Effector memory CD8-positive, alpha-beta T cell (primary cell): ENCODE results near the gene LRBA.
A peak's percentile ranks its signal among the peaks of the same experiment; 100 is the strongest.
"Not testable (repeated sequence)": the region's sequence is repeated elsewhere in the genome, so short reads cannot be mapped to it uniquely, and the experiment has no call there.

Source experiments
- ATAC-seq: fragments of 150-1000 bp; cut with Tn5 transposase; replicated peaks from 2 replicates; pipeline ENCODE4 v1.10.0; 2021; ENCODE audit warnings: mild to moderate bottlenecking, moderate library complexity
- DNase-seq, 3 experiments: peaks; one replicate each; pipeline ENCODE4 v3.0.0; 2021
- H3K27ac Mint-ChIP-seq, 2 donors: one replicate each; pipeline ENCODE4 v1.8.0; 2022; ENCODE audit warnings: mild to moderate bottlenecking in 2 of 2, mixed read lengths in 2 of 2, moderate library complexity in 2 of 2
- H3K27me3 Mint-ChIP-seq, 2 donors: one replicate each; pipeline ENCODE4 v1.8.0; 2022; ENCODE audit warnings: mixed read lengths in 2 of 2
- H3K36me3 Mint-ChIP-seq: one replicate; pipeline ENCODE4 v1.8.0; 2022; ENCODE audit warnings: mild to moderate bottlenecking, moderate library complexity, mixed read lengths; ENCODE audit not compliant: insufficient read depth
- H3K4me1 Mint-ChIP-seq, 2 donors: one replicate each; pipeline ENCODE4 v1.8.0; 2022; ENCODE audit warnings: low read depth in 2 of 2, mixed read lengths in 2 of 2
- H3K4me3 Mint-ChIP-seq, 2 donors: one replicate each; pipeline ENCODE4 v1.8.0; 2022; ENCODE audit warnings: mild to moderate bottlenecking in 2 of 2, mixed read lengths in 2 of 2, moderate library complexity in 2 of 2
- H3K9me3 Mint-ChIP-seq, 2 donors: one replicate each; pipeline ENCODE4 v1.8.0; 2022; ENCODE audit warnings: mixed read lengths in 2 of 2

The LRBA gene

DNA sequence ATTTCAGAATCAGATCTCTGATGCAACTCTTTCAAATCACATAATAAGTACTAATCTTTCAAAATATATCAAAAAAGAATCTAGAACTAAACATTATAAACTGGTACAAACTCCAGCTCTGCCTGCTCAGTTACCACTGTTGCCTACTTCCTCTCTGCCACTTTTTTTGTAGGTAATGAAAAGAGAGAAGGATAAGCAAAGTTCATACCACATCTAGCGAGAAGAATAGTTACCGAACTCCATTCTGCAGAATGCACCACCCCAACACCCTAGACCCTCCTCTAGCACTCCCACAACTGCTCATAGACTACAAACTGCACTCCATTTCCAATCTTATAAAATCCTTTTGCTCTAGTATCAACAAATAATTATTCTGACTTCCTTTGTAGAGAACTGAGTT is 19.7 kb upstream of the LRBA start:
- H3K9me3 Mint-ChIP-seq: no peaks in the 10 kb centered on the region
- H3K4me1 Mint-ChIP-seq: peaks cover 6 to 15% of the 10 kb centered on the region in 2 donors
- H3K36me3 Mint-ChIP-seq: no peaks in the 10 kb centered on the region
- no peak overlapping the region for H3K4me3 Mint-ChIP-seq
- ATAC-seq (no peak), DNase-seq (no peak)
- H3K27me3 Mint-ChIP-seq: peaks cover 20 to 21% of the 10 kb centered on the region in 2 donors
- no peak overlapping the region for H3K27ac Mint-ChIP-seq

DNA sequence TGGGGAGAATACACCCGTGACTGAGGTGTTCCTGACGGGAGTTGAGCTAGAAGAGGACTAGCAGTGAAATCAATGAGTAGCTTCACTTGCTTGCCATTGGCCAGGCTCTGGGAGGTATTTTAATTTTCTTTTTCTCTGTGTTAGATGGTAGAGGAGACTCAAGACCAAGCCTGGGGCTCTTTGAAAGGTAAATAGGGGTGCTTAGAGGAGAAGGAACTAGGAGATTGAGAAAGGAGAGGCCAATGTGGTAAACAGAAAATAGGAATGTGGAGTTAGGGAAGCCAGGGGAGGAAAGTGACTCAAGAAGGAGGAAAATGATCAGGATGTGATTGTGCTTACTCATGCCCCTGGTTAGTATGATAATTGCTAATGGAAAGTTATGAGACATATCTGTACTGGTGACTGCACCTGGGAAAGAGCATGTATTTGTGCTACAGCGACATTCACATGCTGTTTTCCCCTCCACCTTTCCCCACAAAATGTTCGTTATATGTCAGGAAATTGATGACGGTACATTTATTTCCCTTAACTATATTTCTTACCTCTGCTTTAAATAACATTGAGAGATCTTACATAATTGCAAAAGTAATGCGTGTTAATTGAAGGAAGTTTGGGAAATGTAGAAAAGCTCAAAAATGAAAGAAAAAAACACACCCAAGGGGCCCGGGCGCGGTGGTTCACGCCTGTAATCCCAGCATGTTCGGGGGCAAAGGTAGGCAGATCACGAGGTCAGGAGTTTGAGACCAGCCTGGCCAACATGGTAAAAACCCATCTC is 16.9 kb upstream of the LRBA start:
- DNase-seq (no peak), ATAC-seq (no peak)
- H3K27me3 Mint-ChIP-seq: peaks cover 28 to 33% of the 10 kb centered on the region in 2 donors
- H3K9me3 Mint-ChIP-seq: no peaks in the 10 kb centered on the region
- H3K27ac Mint-ChIP-seq: peak overlapping the region in 1 of 2 donors; percentile 3
- no peaks in the 10 kb centered on the region for H3K36me3 Mint-ChIP-seq
- H3K4me3 Mint-ChIP-seq: peak overlapping the region; percentile 15 to 57
- H3K4me1 Mint-ChIP-seq: peaks cover 6 to 13% of the 10 kb centered on the region in 2 donors

DNA sequence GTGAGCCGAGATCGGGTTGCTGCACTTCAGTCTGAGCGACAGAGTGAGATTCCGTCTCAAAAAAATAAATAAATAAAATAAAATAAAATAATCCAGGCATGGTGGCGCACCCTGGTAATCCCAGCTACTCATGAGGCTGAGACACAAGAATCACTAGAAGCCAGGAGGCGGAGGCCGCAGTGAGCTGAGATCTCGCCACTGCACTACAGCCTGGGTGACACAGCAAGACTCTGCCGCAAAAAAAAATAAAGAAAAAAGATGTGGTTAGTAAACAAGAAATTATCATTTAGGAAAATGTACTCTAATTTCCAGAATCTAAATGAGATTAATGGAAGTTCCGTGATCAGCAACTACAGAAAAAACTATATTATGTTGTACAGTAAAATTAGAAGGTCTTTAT is 14.5 kb upstream of the LRBA start:
- peaks cover 6 to 13% of the 10 kb centered on the region in 2 donors for H3K4me1 Mint-ChIP-seq
- H3K27ac Mint-ChIP-seq: no peak overlapping the region
- no peaks in the 10 kb centered on the region for H3K36me3 Mint-ChIP-seq
- ATAC-seq: peak; percentile 29
- DNase-seq: no peak
- peaks cover 28 to 34% of the 10 kb centered on the region in 2 donors for H3K27me3 Mint-ChIP-seq
- H3K4me3 Mint-ChIP-seq: no peak overlapping the region
- H3K9me3 Mint-ChIP-seq: no peaks in the 10 kb centered on the region

DNA sequence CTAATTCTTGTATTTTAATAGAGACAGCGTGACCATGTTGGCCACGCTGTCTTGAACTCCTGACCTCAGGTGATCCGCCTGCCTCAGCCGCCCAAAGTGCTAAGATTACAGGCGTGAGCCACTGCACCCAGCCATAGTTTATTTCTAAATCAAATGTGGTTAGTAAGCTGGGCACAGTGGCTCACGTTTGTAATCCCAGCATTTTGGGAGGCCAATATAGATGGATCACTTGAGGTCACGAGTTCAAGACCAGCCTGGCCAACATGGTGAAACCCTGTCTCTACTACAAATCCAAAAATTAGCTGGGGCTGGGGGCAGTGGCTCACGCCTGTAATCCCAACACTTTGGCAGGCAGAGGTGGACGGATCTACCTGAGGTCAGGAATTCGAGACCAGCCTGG is 13.9 kb upstream of the LRBA start:
- DNase-seq, H3K27ac Mint-ChIP-seq, H3K36me3 Mint-ChIP-seq, H3K4me3 Mint-ChIP-seq, H3K9me3 Mint-ChIP-seq, ATAC-seq: not testable (repeated sequence)
- H3K27me3 Mint-ChIP-seq: peaks cover 28 to 34% of the 10 kb centered on the region in 2 donors
- peaks cover 6 to 13% of the 10 kb centered on the region in 2 donors for H3K4me1 Mint-ChIP-seq

DNA sequence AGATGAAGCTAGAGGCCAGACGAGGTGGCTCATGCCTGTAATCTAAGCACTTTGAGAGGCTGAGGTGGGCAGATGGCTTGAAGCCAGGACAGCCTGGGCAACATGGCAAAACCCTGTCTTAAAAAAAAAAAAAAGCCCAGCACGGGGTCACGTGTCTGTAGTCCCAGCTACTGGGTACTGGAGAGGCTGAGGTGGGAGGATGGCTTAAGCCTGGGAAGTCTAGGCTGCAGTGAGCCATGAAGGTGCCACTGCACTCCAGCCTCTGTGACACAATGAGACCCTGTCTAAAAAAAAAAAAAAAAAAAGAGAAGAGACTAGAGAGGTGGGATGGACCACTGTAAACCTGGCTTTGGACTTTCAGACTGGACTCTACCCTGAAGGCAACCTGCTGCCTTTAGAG is 10.7 kb upstream of the LRBA start:
- H3K9me3 Mint-ChIP-seq: no peaks in the 10 kb centered on the region
- no peak overlapping the region for H3K27ac Mint-ChIP-seq
- peaks cover 2 to 5% of the 10 kb centered on the region in 2 donors for H3K4me1 Mint-ChIP-seq
- no peak overlapping the region for H3K4me3 Mint-ChIP-seq
- DNase-seq (no peak), ATAC-seq (no peak)
- peaks cover 23 to 33% of the 10 kb centered on the region in 2 donors for H3K27me3 Mint-ChIP-seq
- no peaks in the 10 kb centered on the region for H3K36me3 Mint-ChIP-seq

DNA sequence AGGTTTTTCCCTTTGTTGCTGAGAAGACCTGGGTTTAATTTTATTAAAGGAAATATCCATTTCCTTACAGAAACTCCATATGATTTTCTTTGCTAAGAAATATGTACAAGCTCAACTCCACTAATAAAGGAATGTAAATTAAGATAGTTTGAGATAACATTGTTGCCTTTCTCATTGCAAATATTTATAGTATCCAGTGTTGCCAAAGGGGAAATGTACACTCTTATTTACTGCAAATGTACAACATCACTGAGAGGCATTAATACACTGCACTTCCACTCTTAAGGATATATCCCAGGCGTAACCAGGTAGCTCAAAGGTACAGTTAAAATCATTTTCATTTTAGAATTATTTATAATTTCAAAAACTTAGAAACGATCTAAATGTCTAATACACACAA is 7.5 kb upstream of the LRBA start:
- Mint-ChIP-seq H3K4me1 (no peaks in the 10 kb centered on the region), H3K36me3 (no peaks in the 10 kb centered on the region), H3K27me3 (peaks cover 11 to 27% of the 10 kb centered on the region in 2 donors), H3K4me3 (no peak overlapping the region), H3K9me3 (no peaks in the 10 kb centered on the region), H3K27ac (no peak overlapping the region)
- ATAC-seq: no peak
- no peak for DNase-seq

DNA sequence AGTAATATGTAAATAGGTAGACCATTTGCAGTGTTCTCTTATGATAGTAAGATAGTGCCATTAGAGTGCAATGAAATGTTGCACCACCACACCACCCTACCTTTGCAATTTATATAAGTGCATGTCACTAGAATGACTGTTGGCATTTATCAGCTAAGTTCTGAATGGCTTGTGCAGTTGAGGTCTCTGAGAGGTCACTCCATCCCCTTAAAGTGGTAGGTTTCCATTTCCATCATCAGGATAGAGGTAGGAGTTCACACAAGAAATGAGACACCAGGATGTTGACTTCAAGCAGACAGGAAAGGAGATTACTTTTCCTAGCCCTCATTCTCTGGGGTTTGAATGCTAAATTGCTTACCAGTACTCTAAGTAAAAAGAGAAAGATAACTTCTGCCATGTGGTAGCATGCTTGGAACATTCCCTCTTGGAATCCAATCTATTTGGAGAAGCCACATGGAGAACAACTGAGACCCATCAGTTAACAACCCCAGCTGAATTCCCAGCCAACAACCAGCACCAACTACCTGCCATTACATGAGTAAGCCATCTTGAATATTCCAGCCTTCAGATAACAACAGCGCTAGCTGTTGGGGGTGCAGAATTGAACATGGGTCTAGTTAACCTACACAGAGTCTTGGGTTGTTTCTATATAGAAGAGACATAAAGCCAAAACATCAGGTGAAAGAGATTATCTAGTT is 6.7 kb upstream of the LRBA start:
- Mint-ChIP-seq H3K9me3 (no peaks in the 10 kb centered on the region), H3K27ac (no peak overlapping the region), H3K4me1 (no peaks in the 10 kb centered on the region), H3K4me3 (no peak overlapping the region), H3K36me3 (no peaks in the 10 kb centered on the region), H3K27me3 (peaks cover 6 to 20% of the 10 kb centered on the region in 2 donors)
- no peak for ATAC-seq
- DNase-seq: no peak

DNA sequence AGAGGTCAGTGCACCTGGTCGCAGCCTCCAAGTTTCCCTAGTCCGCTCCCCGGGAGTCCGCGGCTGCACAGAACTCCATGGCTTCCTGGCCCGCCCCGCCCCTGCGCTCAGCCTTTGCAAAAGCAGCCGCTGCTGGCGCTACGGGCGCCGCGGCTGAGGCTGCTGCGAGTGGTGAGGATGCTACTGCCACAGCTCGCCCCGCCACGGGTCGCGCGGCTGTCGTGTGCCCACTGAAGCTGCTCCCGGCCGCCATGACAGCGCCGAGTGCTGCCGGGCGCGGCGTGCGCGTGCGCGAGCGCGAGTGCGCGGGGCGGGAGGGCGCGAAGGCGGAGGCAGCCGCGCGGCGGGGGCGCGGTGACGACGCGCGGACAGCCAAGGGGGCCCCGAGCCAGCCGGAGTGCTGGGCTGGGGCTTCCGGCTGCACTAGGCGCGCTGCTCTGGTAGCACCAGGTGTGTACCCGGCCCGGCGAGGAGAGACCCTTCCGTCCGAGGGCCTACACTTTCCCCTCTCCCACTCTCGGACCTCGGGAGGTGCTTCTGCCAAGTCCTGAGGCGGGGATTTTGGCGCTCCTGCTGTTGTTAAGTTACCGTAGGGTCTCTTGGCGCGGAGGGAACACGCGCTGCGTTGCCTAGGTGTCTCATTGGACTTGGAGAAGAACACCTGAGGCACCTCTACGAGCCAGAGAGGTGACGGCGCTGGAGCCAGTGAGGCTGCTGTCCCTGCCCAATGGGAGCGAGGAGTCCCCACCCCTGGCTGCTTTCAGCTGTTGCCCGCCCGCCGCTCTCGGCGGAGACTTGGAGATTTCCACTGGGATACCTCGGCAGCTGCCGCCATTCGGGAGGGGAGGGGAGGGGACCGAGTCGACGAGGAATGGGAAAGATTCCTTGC is 619 bp upstream of the LRBA start:
- Mint-ChIP-seq H3K4me1 (peaks cover 21 to 32% of the 10 kb centered on the region in 2 donors), H3K9me3 (no peaks in the 10 kb centered on the region), H3K36me3 (peaks cover 5% of the 10 kb centered on the region), H3K4me3 (peak overlapping the region; percentile 98 to 100), H3K27ac (peak overlapping the region; percentile 95 to 96), H3K27me3 (peaks cover 0 to 10% of the 10 kb centered on the region in 2 donors)
- ATAC-seq (peak; percentile 75), DNase-seq (peak; percentile 75 to 84 (median 82))

DNA sequence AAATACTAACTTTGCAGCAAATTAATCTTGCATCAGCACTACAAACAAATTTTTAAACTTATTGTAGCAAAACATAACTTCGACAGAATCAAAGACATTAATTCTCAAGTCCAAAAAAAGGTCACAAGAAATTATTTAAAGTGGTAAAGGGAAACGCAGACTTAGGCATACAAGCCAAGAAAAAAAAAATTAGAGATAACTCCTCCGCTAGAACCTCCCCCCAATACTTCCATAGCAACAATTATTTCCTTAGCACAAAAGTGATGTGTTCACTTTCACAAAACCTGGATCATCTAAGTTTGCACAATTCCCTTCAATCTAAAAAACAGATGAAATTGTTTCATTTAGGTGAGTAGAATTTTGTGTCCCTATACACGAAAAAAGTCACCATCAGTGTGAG is 1.1 kb downstream of the LRBA start:
- peak overlapping the region; percentile 98 to 100 for H3K4me3 Mint-ChIP-seq
- H3K27me3 Mint-ChIP-seq: no peaks in the 10 kb centered on the region
- DNase-seq (no peak), ATAC-seq (no peak)
- H3K27ac Mint-ChIP-seq: peak overlapping the region; percentile 95 to 96
- no peaks in the 10 kb centered on the region for H3K9me3 Mint-ChIP-seq
- H3K36me3 Mint-ChIP-seq: peaks cover 8% of the 10 kb centered on the region
- peaks cover 21 to 32% of the 10 kb centered on the region in 2 donors for H3K4me1 Mint-ChIP-seq

DNA sequence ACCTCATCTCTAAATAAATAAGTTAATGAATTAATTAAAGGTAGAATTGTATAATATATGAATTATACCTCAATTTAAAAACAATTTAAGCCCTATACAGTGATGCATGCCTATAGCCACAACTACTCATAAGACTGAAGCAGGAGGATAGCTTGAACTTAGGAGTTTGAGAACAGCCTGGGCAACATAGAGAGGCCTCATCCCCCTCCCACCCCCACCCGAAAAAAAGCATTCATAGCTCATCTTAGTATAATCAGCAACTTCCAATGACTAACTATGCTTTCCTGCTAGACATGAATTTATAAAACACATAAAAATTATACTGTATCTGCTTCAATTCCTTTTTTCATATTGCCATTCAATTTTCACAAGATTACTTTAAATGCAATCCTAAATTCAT is 1.6 kb downstream of the LRBA start:
- DNase-seq: no peak
- Mint-ChIP-seq H3K9me3 (no peaks in the 10 kb centered on the region), H3K36me3 (peaks cover 8% of the 10 kb centered on the region), H3K4me1 (peaks cover 21 to 32% of the 10 kb centered on the region in 2 donors), H3K4me3 (peak overlapping the region; percentile 98 to 100), H3K27me3 (no peaks in the 10 kb centered on the region), H3K27ac (peak overlapping the region in 1 of 2 donors; percentile 95)
- no peak for ATAC-seq

DNA sequence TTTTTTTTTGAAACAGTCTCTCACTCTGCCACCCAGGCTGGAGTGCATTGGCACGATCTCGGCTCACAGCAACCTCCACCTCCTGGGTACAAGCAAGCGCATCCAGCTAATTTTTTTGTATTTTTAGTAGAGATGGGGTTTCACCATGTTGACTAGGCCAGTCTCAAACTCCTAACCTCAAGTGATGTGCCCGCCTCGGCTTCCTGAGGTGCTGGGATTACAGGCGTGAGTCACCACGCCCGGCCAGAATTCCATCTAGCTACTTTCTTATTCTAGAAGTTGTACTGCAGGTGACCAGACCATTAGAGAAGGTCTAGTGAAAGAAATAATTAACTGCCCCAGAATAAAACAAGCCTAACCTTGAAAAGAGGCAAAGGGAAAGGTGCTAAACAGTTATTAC is 2.3 kb downstream of the LRBA start:
- ATAC-seq: no peak

DNA sequence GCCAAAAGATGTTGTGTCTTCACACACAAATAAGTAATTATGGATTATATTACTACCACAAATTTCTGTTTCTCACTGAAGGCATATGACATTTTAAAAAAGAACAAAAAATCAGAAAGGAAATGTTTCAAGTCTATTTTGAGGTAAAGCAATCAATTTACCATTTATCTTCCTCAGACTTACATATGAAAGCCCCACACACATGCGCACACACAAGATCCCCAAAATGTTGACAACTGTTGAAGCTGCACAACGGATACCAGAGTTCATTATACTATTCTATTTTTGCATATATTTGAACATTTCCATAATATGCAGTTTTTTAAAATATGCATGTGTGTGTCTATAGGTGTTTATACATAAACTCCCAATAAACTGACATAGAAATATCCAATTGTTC is 2.7 kb downstream of the LRBA start:
- peak overlapping the region; percentile 35 to 93 for H3K27ac Mint-ChIP-seq
- ATAC-seq (no peak), DNase-seq (no peak)
- H3K4me1 Mint-ChIP-seq: peaks cover 21 to 39% of the 10 kb centered on the region in 2 donors
- no peaks in the 10 kb centered on the region for H3K27me3 Mint-ChIP-seq
- H3K4me3 Mint-ChIP-seq: peak overlapping the region; percentile 98 to 100
- H3K9me3 Mint-ChIP-seq: no peaks in the 10 kb centered on the region
- peaks cover 11% of the 10 kb centered on the region for H3K36me3 Mint-ChIP-seq

More for the DNA sequence above, 2.3 kb downstream of the LRBA start:
- H3K4me3 Mint-ChIP-seq: peak overlapping the region; percentile 98 to 100
- H3K27ac Mint-ChIP-seq: peak overlapping the region; percentile 35 to 93
- no peak for DNase-seq
- no peaks in the 10 kb centered on the region for H3K9me3 Mint-ChIP-seq
- no peaks in the 10 kb centered on the region for H3K27me3 Mint-ChIP-seq
- H3K36me3 Mint-ChIP-seq: peaks cover 8% of the 10 kb centered on the region
- H3K4me1 Mint-ChIP-seq: peaks cover 21 to 36% of the 10 kb centered on the region in 2 donors

DNA sequence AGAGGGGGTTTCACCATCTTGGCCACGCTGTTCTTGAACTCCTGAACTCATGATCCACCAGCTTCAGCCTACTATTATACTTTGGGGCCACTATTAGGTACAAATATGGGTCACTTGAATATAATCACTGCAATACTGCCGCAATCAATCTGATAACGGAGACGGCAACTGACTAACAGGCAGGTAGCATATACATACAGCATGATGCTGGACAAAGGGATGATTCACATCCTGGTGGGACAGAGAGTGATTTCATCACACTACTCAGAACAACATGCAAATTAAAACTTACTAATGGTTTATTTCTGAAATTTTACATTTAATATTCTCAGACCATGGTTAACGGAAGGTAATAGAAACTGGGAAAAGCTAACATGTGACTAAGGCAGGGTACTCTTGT is 10.9 kb downstream of the LRBA start:
- H3K9me3 Mint-ChIP-seq: no peaks in the 10 kb centered on the region
- no peaks in the 10 kb centered on the region for H3K27me3 Mint-ChIP-seq
- H3K36me3 Mint-ChIP-seq: peaks cover 24% of the 10 kb centered on the region
- H3K4me1 Mint-ChIP-seq: peaks cover 24 to 56% of the 10 kb centered on the region in 2 donors
- DNase-seq (no peak), ATAC-seq (no peak)
- no peak overlapping the region for H3K4me3 Mint-ChIP-seq
- H3K27ac Mint-ChIP-seq: no peak overlapping the region
